Stimulated activated CD4-positive, alpha-beta T cell treated with anti-CD3 and anti-CD28 coated beads, Interleukin-4, amount 100 ng/mL, for 1 hour (primary cell): ENCODE measurements around the gene FAM50B.

Experiments used
- DNase-seq: peaks from one replicate; pipeline ENCODE4 v3.0.0-alpha.2; 2020

Gene FAM50B

GRCh38 chr6:3820563-3820962 lies 28.6 kb upstream of the FAM50B start:
- DNase-seq: no peak

GRCh38 chr6:3822747-3823445 lies 26.3 kb upstream of the FAM50B start:
- DNase-seq: no peak

GRCh38 chr6:3823671-3824070 lies 25.5 kb upstream of the FAM50B start:
- no peak for DNase-seq

GRCh38 chr6:3825331-3825831 lies 23.8 kb upstream of the FAM50B start:
- DNase-seq: no peak

- DNase-seq: no peak
Measured at GRCh38 chr6:3825851-3826581, 23.2 kb upstream of the FAM50B start.

GRCh38 chr6:3829285-3829684 lies 19.9 kb upstream of the FAM50B start:
- no peak for DNase-seq

- DNase-seq: no peak
Measured at GRCh38 chr6:3830806-3831205, 18.4 kb upstream of the FAM50B start.

- DNase-seq: no peak
Measured at GRCh38 chr6:3831761-3832530, 17.2 kb upstream of the FAM50B start.

- DNase-seq: no peak
Measured at GRCh38 chr6:3835055-3835731, 14.0 kb upstream of the FAM50B start.

GRCh38 chr6:3835785-3836184 lies 13.4 kb upstream of the FAM50B start:
- no peak for DNase-seq

- no peak for DNase-seq
Measured at GRCh38 chr6:3836566-3836965, 12.6 kb upstream of the FAM50B start.

GRCh38 chr6:3837781-3838180 lies 11.4 kb upstream of the FAM50B start:
- no peak for DNase-seq

- DNase-seq: no peak
Measured at GRCh38 chr6:3838992-3839867, 9.9 kb upstream of the FAM50B start.

GRCh38 chr6:3841066-3841454 lies 8.1 kb upstream of the FAM50B start:
- DNase-seq: no peak

- no peak for DNase-seq
Measured at GRCh38 chr6:3841711-3842565, 7.2 kb upstream of the FAM50B start.

GRCh38 chr6:3843379-3844096 lies 5.6 kb upstream of the FAM50B start:
- DNase-seq: no peak

- no peak for DNase-seq
Measured at GRCh38 chr6:3844097-3844463, 5.1 kb upstream of the FAM50B start.

- no peak for DNase-seq
Measured at GRCh38 chr6:3847521-3847920, 1.7 kb upstream of the FAM50B start.

- no peak for DNase-seq
Measured at GRCh38 chr6:3848380-3848779, 793 bp upstream of the FAM50B start.

GRCh38 chr6:3849681-3850450 lies 693 bp downstream of the FAM50B start:
- no peak for DNase-seq
